Measurements from ENCODE around the gene RLBP1. TPM values are rescaled to one million over a fixed set of nuclear protein-coding genes. Genes with fewer than 3 reads are reported as not detected.

The RLBP1 gene
- total RNA-seq, 1 experiment from 2014 or later: not detected

DNA sequence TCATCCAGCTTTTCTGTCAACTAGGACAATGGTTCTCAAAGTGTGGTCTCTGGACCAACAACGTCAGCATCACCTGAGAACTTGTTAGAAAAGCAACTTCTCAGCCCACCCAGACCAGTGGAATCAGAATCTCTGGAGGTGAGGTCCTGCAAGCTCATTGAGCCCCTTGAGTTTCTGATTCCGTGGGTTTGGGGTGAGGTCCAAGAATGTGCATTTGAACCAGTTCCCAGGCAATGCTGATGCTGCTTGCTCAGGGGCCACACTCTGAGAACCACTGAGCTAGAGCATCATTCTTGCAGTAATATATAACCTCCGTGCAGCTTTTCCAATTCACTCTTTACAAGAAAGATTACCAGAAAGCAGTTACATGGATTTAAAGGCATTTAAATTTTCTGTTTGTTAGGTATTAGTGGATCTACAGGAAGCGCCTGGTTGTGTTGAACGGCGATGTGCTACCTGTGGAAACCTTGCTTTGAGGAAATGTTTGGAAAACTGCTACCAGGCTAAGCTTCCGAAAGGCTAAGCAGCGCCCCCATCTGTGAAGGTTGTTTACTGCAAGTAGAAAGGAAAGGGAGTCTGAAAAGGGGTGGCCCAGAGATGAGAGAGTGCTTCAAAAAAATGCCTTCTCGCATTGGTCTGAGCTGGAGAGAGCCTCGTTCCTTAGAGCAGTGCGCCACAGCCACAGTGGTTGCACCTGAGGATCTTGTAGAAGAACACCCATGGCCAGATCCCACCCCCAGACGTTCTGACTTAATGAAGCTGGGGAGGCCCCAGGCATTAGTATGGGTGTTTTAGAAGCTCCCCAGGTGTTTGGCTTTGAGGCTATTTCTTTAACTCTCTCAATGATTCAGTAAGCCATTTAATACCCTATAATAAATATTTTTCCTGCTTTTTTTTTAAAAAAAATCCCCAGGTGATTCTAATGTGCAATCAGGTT is 50.0 kb downstream of the RLBP1 start:
- H3K4me1 ChIP-seq (replicated peaks; ENCODE audit: insufficient read depth): peaks cover 23% of the 10 kb centered on the region
- POLR2A ChIA-PET (ENCODE audit: unreplicated experiment): interaction anchor here (0.6 to 0.7 kb wide), 2 partner anchors 79 to 111 kb away, joined by 4 to 16 read pairs; no protein-coding TSS in a partner anchor
- CTCF ChIA-PET: interaction anchor here (0.6 to 1.8 kb wide), 4 partner anchors 28 to 269 kb away, joined by 3 to 9 read pairs (median 4); no protein-coding TSS in a partner anchor
- H4K20me1 ChIP-seq (ENCODE audit: insufficient read depth): no peaks in the 10 kb centered on the region
- no TSS peak for BruUV-seq (replicated peaks)
- H3K9me3 ChIP-seq (ENCODE audit: insufficient read depth, low read depth): no peaks in the 10 kb centered on the region
- H3K4me2 ChIP-seq: no peak overlapping the region
- H3F3A ChIP-seq (ENCODE audit: insufficient read depth, low read depth): peaks cover 35% of the 10 kb centered on the region
- peak; percentile 43 to 52 for DNase-seq
- H2AFZ ChIP-seq: no peak overlapping the region
- intact Hi-C loops (cut with micrococcal nuclease; ENCODE audit: unreplicated experiment): loop anchor here (1.0 kb wide), 1 partner anchor 114 kb away; no protein-coding TSS in a partner anchor
- H3K27me3 ChIP-seq (ENCODE audit: insufficient read depth, low read depth): no peaks in the 10 kb centered on the region
- H3K79me2 ChIP-seq (ENCODE audit: low read depth): no peaks in the 10 kb centered on the region
- no peaks in the 10 kb centered on the region for H3K9me2 ChIP-seq (ENCODE audit: insufficient read depth)
- H3K4me3 ChIP-seq: no peak overlapping the region
- 0 out of 2 replicates have a peak, but pooled peaks cover 5% of the 10 kb centered on the region for H3K36me3 ChIP-seq (ENCODE audit: low read depth)
- no peak overlapping the region for H3K27ac ChIP-seq
- no peak for TF ChIP-seq EZH2 (IDR thresholded peaks at IDR 0.05; ENCODE audit: low read depth)
- TF ChIP-seq, protein P1, sequence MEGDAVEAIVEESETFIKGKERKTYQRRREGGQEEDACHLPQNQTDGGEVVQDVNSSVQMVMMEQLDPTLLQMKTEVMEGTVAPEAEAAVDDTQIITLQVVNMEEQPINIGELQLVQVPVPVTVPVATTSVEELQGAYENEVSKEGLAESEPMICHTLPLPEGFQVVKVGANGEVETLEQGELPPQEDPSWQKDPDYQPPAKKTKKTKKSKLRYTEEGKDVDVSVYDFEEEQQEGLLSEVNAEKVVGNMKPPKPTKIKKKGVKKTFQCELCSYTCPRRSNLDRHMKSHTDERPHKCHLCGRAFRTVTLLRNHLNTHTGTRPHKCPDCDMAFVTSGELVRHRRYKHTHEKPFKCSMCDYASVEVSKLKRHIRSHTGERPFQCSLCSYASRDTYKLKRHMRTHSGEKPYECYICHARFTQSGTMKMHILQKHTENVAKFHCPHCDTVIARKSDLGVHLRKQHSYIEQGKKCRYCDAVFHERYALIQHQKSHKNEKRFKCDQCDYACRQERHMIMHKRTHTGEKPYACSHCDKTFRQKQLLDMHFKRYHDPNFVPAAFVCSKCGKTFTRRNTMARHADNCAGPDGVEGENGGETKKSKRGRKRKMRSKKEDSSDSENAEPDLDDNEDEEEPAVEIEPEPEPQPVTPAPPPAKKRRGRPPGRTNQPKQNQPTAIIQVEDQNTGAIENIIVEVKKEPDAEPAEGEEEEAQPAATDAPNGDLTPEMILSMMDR (conservative IDR thresholded peaks at IDR 0.05): peak; percentile 84

GRCh38 chr15:89170364-89170763 is 51.0 kb downstream of the RLBP1 start:
- POLR2A ChIA-PET (ENCODE audit: unreplicated experiment): interaction anchor here (0.7 kb wide), 1 partner anchor 110 kb away, joined by 4 read pairs; no protein-coding TSS in a partner anchor
- Histone ChIP-seq H3K4me2 (no peak overlapping the region), H3K9me2 (ENCODE audit: insufficient read depth) (no peaks in the 10 kb centered on the region), H3K79me2 (ENCODE audit: low read depth) (no peaks in the 10 kb centered on the region), H3K4me1 (replicated peaks; ENCODE audit: insufficient read depth) (peaks cover 27% of the 10 kb centered on the region), H3K27me3 (ENCODE audit: insufficient read depth, low read depth) (no peaks in the 10 kb centered on the region), H3K27ac (no peak overlapping the region), H3K36me3 (ENCODE audit: low read depth) (0 out of 2 replicates have a peak, but pooled peaks cover 5% of the 10 kb centered on the region), H3K9me3 (ENCODE audit: insufficient read depth, low read depth) (no peaks in the 10 kb centered on the region), H3F3A (ENCODE audit: insufficient read depth, low read depth) (peaks cover 36% of the 10 kb centered on the region), H2AFZ (no peak overlapping the region), H3K4me3 (no peak overlapping the region), H4K20me1 (ENCODE audit: insufficient read depth) (no peaks in the 10 kb centered on the region)
- intact Hi-C loops (cut with micrococcal nuclease; ENCODE audit: unreplicated experiment): no loop called here
- CTCF ChIA-PET: interaction anchor here (0.7 to 1.8 kb wide), 2 partner anchors 29 to 112 kb away, joined by 4 to 9 read pairs; no protein-coding TSS in a partner anchor
- TF ChIP-seq, protein P1 (conservative IDR thresholded peaks at IDR 0.05): no peak
- no peak for TF ChIP-seq EZH2 (IDR thresholded peaks at IDR 0.05; ENCODE audit: low read depth)
- BruUV-seq (replicated peaks): no TSS peak
- DNase-seq: no peak

DNA sequence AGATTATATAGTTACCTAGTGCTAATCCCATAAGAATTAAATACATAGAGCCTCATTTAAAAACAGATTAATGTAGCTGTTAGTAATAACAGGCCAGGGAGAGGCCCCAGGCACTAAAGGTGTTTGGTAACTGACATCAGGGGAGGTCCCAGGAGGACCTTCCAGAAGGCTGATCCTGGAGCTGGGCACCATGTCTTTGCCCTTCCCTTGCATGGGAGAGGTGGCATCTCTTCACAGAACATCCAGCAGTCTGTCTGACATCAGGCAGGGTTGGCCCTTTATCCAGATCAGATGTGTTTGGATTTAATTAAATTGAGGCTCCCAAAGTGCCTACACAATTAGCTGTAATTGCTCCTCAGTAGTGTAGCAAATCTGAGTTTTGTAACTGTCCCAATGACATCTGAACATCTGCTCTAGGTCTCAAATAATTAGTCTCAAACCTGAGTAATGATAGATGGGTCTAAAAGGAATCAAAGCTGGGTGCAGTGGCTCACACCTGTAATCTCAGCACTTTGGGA is 53.0 kb downstream of the RLBP1 start:
- no peaks in the 10 kb centered on the region for H3K9me2 ChIP-seq (ENCODE audit: insufficient read depth)
- no peak for TF ChIP-seq EZH2 (IDR thresholded peaks at IDR 0.05; ENCODE audit: low read depth)
- TF ChIP-seq, protein P1 (conservative IDR thresholded peaks at IDR 0.05): no peak
- ChIA-PET POLR2A (ENCODE audit: unreplicated experiment) (no interaction called here), CTCF (interaction anchor here (1.0 to 1.6 kb wide), 2 partner anchors 53 to 109 kb away, joined by 3 to 7 read pairs; no protein-coding TSS in a partner anchor)
- no peaks in the 10 kb centered on the region for H3K9me3 ChIP-seq (ENCODE audit: insufficient read depth, low read depth)
- peaks cover 27% of the 10 kb centered on the region for H3K4me1 ChIP-seq (replicated peaks; ENCODE audit: insufficient read depth)
- no peaks in the 10 kb centered on the region for H3K79me2 ChIP-seq (ENCODE audit: low read depth)
- peaks cover 36% of the 10 kb centered on the region for H3F3A ChIP-seq (ENCODE audit: insufficient read depth, low read depth)
- no peaks in the 10 kb centered on the region for H4K20me1 ChIP-seq (ENCODE audit: insufficient read depth)
- no peak for DNase-seq
- no peak overlapping the region for H2AFZ ChIP-seq
- intact Hi-C loops (cut with micrococcal nuclease; ENCODE audit: unreplicated experiment): loop anchor here (5.0 kb wide), 1 partner anchor 46 kb away; no protein-coding TSS in a partner anchor
- H3K27ac ChIP-seq: peak overlapping the region; percentile 85
- H3K27me3 ChIP-seq (ENCODE audit: insufficient read depth, low read depth): no peaks in the 10 kb centered on the region
- TSS peak; percentile 53 for BruUV-seq (replicated peaks)
- 0 out of 2 replicates have a peak, but pooled peaks cover 5% of the 10 kb centered on the region for H3K36me3 ChIP-seq (ENCODE audit: low read depth)
- no peak overlapping the region for H3K4me3 ChIP-seq
- peak overlapping the region; percentile 62 for H3K4me2 ChIP-seq
